Colonic mucosa (tissue), 4 donors: Measurements from ENCODE around the gene MAGI2. TPM values are rescaled to one million over a fixed set of nuclear protein-coding genes. Genes with fewer than 3 reads are reported as not detected.

Experiments used
- DNase-seq: peaks from one replicate; pipeline ENCODE4 v3.0.0-alpha.2; 2020
- H3K27ac ChIP-seq: fragments of 200-600 bp; one replicate; pipeline ENCODE4 v1.8.0; 2021
- H3K27me3 ChIP-seq: fragments of 200-600 bp; one replicate; pipeline ENCODE4 v1.8.0; 2021
- H3K36me3 ChIP-seq: fragments of 200-600 bp; one replicate; pipeline ENCODE4 v1.8.0; 2021
- H3K4me1 ChIP-seq: fragments of 200-600 bp; one replicate; pipeline ENCODE4 v1.8.0; 2021; ENCODE audit warnings: mild to moderate bottlenecking
- H3K4me3 ChIP-seq: fragments of 200-600 bp; one replicate; pipeline ENCODE4 v1.8.0; 2021
- H3K9ac ChIP-seq, 2 donors: one replicate each; pipeline ENCODE4 v1.7.0; 2013; ENCODE audit warnings: control low read depth in 2 of 2, low read depth in 2 of 2, low read length in 2 of 2
- H3K9me3 ChIP-seq: fragments of 200-600 bp; one replicate; pipeline ENCODE4 v1.8.0; 2021
- intact Hi-C: fragments of 100-400 bp; cut with DNase I; formaldehyde crosslinking; loops from one replicate; pipeline ENCODE4 v1.14.1; 2022
- total RNA-seq, 2 donors: library from RNA; stranded (reverse); fragmentation: NEBNext Ultra II Directional in 1 of 2; extraction: Animal tissue kit (Norgen Biotek cat#: 25700) in 1 of 2; gene quantifications; one replicate each; pipeline ENCODE4 v1.2.1, GENCODE V29; 2021
- TF ChIP-seq, protein P1 (sequence below): fragments of 200-600 bp; IDR thresholded peaks from one replicate; pipeline ENCODE4 v1.8.0; 2022; ENCODE audit warnings: antibody characterized with exemption, mild to moderate bottlenecking
- donor health status: healthy.
- donor health status: DM: no; HTN: no; CAD: no.
- donor health status: DM: no; HTN: no; CAD: no.

The MAGI2 gene
- total RNA-seq, 2 donors from 2014 or later: 1.1 to 2.4 TPM

DNA sequence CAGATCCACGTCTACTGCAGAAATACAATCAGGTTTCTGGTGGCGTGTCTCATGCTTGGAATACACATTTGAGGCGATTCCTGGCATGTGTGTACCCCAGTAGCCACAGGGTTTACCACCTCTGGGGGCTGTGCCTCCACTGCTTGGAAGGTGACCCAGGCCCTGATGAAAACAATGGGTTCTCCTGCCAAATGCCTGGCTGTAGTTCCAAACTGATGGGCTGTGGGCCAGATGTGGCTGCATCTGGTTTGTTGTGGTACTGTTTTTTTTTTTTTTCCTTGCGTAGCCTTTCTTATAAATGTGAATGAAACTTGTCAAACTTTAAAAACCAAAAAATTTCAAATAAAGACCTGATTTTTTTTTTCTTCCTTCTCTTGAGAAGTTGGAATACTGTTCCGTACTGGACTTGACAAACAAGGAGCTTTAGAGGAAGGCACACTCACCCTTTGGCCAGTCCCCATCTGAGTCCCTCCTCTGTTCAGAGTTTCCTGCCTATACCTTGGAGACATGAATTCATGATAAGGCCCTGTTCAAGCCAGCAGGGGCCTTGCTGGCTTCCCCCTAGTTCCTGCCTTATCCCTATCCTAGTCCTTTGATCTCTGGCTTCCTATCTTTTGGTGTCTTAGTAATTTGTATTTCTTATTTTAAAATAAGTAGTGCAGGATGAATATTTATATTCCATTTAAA, 1437.8 kb downstream of the MAGI2 start:
- Histone ChIP-seq H3K9me3 (no peaks in the 10 kb centered on the region), H3K9ac (no peak overlapping the region), H3K27me3 (no peaks in the 10 kb centered on the region), H3K4me1 (no peaks in the 10 kb centered on the region), H3K27ac (no peak overlapping the region), H3K36me3 (no peaks in the 10 kb centered on the region), H3K4me3 (no peak overlapping the region)
- no peak for DNase-seq
- TF ChIP-seq, protein P1, sequence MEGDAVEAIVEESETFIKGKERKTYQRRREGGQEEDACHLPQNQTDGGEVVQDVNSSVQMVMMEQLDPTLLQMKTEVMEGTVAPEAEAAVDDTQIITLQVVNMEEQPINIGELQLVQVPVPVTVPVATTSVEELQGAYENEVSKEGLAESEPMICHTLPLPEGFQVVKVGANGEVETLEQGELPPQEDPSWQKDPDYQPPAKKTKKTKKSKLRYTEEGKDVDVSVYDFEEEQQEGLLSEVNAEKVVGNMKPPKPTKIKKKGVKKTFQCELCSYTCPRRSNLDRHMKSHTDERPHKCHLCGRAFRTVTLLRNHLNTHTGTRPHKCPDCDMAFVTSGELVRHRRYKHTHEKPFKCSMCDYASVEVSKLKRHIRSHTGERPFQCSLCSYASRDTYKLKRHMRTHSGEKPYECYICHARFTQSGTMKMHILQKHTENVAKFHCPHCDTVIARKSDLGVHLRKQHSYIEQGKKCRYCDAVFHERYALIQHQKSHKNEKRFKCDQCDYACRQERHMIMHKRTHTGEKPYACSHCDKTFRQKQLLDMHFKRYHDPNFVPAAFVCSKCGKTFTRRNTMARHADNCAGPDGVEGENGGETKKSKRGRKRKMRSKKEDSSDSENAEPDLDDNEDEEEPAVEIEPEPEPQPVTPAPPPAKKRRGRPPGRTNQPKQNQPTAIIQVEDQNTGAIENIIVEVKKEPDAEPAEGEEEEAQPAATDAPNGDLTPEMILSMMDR: no peak
- intact Hi-C loops: no loop called here

DNA sequence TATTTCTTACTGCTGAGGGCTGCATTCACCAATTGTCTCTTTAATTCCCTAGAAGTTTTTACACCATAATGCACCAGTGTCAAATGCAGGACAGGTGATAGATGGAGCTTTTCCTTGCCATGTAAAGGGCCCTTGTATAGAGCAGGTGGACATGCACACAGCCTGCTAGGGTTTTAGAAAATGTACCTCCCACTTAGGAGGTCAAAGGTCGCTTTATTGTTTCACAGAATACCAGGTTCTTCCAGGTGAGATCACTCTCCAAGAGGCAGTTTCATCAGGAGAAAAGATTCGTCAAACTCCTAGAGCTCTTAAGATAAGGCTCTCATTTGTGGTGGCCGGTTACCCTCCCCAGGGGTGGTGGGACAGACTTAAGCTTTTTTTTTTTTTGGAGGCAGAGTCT, 1439.1 kb downstream of the MAGI2 start:
- Histone ChIP-seq H3K27me3 (no peaks in the 10 kb centered on the region), H3K9me3 (no peaks in the 10 kb centered on the region), H3K9ac (no peak overlapping the region), H3K36me3 (no peaks in the 10 kb centered on the region), H3K4me3 (no peak overlapping the region), H3K27ac (no peak overlapping the region), H3K4me1 (no peaks in the 10 kb centered on the region)
- TF ChIP-seq, protein P1: no peak
- intact Hi-C loops: no loop called here
- DNase-seq: no peak

DNA sequence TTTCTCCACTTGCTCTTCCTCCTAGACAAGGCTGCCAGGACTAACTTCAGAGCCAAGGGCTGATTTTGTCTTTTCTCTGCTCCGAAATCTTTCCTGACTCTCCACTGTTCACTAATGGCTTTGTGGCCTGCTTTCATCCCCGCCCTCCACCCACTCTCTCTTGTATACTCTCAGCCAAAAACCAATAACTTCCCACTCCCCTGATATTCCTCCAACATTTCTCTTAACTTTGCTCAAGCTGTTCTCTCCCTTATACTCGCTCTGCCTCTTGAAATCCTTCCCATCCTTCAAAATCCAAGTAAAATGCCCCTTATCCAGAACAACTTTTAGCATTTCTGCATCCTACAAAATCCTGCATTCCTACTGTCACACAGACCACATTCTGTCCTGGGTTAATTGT, 1440.1 kb downstream of the MAGI2 start:
- no peaks in the 10 kb centered on the region for H3K9me3 ChIP-seq
- H3K27ac ChIP-seq: no peak overlapping the region
- intact Hi-C loops: no loop called here
- H3K4me3 ChIP-seq: no peak overlapping the region
- H3K27me3 ChIP-seq: no peaks in the 10 kb centered on the region
- H3K36me3 ChIP-seq: no peaks in the 10 kb centered on the region
- TF ChIP-seq, protein P1: no peak
- DNase-seq: no peak
- H3K9ac ChIP-seq: no peak overlapping the region
- H3K4me1 ChIP-seq: no peaks in the 10 kb centered on the region

DNA sequence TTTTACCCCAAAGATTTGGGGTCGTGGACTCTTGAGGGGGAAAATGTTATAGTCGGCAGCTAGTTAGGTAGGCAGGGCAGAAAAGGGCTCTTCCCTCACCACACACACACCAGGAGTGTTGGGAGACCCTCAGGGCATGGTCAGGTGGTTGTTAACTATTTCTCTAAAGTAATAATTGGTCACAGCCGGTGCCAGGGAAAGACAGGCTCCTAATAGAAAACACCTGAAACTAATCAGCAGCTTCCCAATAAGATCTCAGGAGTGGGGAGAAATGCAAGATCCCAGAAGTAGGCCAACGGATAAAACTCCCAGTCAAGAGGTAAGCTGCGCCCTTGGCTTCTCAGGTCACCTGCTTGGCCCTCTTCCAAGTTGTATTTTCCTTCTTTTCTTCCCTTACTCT, 1441.8 kb downstream of the MAGI2 start:
- no peaks in the 10 kb centered on the region for H3K36me3 ChIP-seq
- H3K9me3 ChIP-seq: no peaks in the 10 kb centered on the region
- H3K27ac ChIP-seq: no peak overlapping the region
- no peak for DNase-seq
- no peaks in the 10 kb centered on the region for H3K4me1 ChIP-seq
- TF ChIP-seq, protein P1: no peak
- H3K27me3 ChIP-seq: no peaks in the 10 kb centered on the region
- intact Hi-C loops: no loop called here
- no peak overlapping the region for H3K4me3 ChIP-seq
- no peak overlapping the region for H3K9ac ChIP-seq

DNA sequence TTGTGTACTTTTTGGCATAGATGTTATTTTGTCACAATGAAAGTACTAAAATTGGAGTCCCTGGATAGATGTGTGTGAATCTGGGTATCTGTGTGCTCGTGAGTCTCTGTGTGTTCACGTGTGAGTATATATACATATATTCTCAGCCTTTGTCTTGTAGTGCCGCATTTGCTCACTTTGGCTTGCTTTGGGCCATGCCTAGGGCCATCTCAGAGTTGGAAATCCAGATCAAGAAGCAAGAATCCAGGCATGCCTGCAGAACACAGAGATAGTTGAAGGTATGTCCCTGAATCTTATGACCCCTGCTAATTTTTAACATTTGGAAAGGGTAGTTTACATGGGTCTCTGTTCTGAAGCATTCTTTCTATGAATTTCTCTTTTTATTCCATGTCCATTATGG, 1446.2 kb downstream of the MAGI2 start:
- Histone ChIP-seq H3K27ac (no peak overlapping the region), H3K9me3 (no peaks in the 10 kb centered on the region), H3K4me3 (no peak overlapping the region), H3K9ac (no peak overlapping the region), H3K36me3 (no peaks in the 10 kb centered on the region), H3K27me3 (no peaks in the 10 kb centered on the region), H3K4me1 (no peaks in the 10 kb centered on the region)
- intact Hi-C loops: no loop called here
- TF ChIP-seq, protein P1: no peak
- DNase-seq: no peak
